Right cardiac atrium (tissue), 5 donors: ENCODE measurements around the gene BPIFB6. TPM values are rescaled to one million over a fixed set of nuclear protein-coding genes. Genes with fewer than 3 reads are reported as not detected.

Experiments used
- ATAC-seq, 2 donors: fragments of 200-7000 bp; cut with Tn5 transposase; one replicate each; pipeline versions ENCODE4 v1.8.0 to v1.9.1; 2020; ENCODE audit warnings: moderate library complexity in 2 of 2, mild to moderate bottlenecking in 1 of 2
- DNase-seq, 3 donors: peaks; one replicate each; pipeline ENCODE4 v3.0.0-alpha.2; 2020
- H3K27ac ChIP-seq: one replicate; pipeline ENCODE4 v1.5.1; 2013; ENCODE audit warnings: mild to moderate bottlenecking, low read length, control low read depth, moderate library complexity
- H3K27me3 ChIP-seq: one replicate; pipeline ENCODE4 v1.6.1; 2013; ENCODE audit not compliant: control insufficient read depth, insufficient read depth
- H3K4me1 ChIP-seq: one replicate; pipeline ENCODE4 v1.6.1; 2013; ENCODE audit warnings: low read length; ENCODE audit not compliant: control insufficient read depth, insufficient read depth
- H3K4me3 ChIP-seq: one replicate; pipeline ENCODE4 v1.5.1; 2013; ENCODE audit warnings: low read length, control low read depth
- H3K9me3 ChIP-seq: one replicate; pipeline ENCODE4 v1.6.1; 2013; ENCODE audit warnings: low read length; ENCODE audit not compliant: control insufficient read depth
- WGBS: extraction: QIAGEN DNeasy Blood & Tissue Kit; methylation state at CpG from one replicate; pipeline ENCODE4 v1.1.7; 2013; 5-methylcytosine and 5-hydroxymethylcytosine counted together
- intact Hi-C, 4 donors: fragments of 100-400 bp; cut with DNase I; formaldehyde crosslinking; loops; one replicate each; pipeline versions ENCODE4 v1.11.0 to v1.14.0; 2022 to 2023
- polyA plus RNA-seq: library from polyadenylated mRNA; stranded (reverse); fragments of 200-250 nt; gene quantifications from one replicate; pipeline ENCODE4 v1.2.3, GENCODE V29; 2013
- total RNA-seq, 4 donors: library from RNA; stranded (reverse); fragmentation: NEBNext Ultra II Directional; extraction: Animal tissue kit (Norgen Biotek cat#: 25700); gene quantifications; one replicate each; pipeline ENCODE4 v1.2.1, GENCODE V29; 2021
- donor health status: healthy with polysubstance abuse.
- donor health status: DM: no; HTN: yes; CAD: no.
- donor health status: DM: no; HTN: no; CAD: no.
- donor health status: DM: no; HTN: yes; CAD: no; lungs with severe emphysema.
- donor health status: DM: yes; HTN: yes; CAD: no.

BPIFB6 gene
- total and polyA plus RNA-seq, 5 donors = not detected

DNA sequence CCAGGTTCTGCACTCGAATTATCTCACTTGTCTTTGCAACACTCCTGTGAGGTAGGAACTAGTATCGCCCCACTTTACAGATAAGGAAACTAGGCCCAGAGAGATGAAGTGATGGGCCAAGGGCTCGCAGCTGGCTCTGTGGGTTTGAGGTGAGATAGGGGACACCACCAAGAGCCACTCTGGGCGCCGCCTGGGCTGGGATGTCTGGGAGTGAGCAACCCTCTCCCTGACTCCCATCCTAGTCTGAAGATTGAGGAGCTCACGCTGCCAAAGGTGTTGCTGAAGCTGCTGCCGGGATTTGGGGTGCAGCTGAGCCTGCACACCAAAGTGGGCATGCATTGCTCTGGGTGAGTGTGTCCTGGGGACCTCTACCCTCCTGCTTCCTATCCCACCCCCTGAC, 27.7 kb downstream of the BPIFB6 start:
- Histone ChIP-seq H3K27me3 (no peaks in the 10 kb centered on the region), H3K4me1 (no peaks in the 10 kb centered on the region), H3K9me3 (no peaks in the 10 kb centered on the region), H3K4me3 (no peak overlapping the region), H3K27ac (no peak overlapping the region)
- WGBS = 69% methylated on average over 7 of the region's 7 CpGs
- no peak for ATAC-seq
- no peak for DNase-seq
- intact Hi-C loops = no loop called here

DNA sequence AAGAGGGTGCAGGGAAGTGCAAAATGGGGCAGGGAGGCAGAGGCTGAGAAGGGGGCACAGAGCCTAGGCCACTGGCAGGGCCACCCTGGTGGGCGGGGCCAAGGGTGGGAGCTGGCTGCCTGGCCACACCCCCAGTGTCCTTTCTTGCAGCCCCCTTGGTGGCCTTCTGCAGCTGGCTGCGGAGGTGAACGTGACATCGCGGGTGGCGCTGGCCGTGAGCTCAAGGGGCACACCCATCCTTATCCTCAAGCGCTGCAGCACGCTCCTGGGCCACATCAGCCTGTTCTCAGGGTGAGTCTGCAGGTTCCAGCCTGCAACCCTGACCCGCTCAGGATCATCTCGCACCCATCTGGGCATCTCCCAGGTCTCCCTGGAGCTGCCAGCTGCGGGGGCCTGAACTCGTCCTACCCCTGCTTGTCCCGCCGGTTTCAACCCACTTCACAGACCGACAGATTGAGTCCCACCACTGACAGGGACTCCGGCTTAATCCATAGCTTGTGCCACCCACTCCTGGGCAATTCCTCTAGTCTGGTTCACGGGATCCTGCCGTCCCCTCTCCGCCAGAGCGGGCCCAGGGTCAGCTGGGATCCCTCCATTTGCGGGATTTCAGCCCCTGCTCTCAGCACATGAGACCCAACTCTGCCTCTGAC, 28.4 kb downstream of the BPIFB6 start:
- Histone ChIP-seq H3K27me3 (no peaks in the 10 kb centered on the region), H3K27ac (no peak overlapping the region), H3K9me3 (no peaks in the 10 kb centered on the region), H3K4me3 (no peak overlapping the region), H3K4me1 (no peaks in the 10 kb centered on the region)
- ATAC-seq (no peak), DNase-seq (no peak)
- WGBS = 91% methylated on average over 22 of the region's 22 CpGs
- intact Hi-C loops = no loop called here

DNA sequence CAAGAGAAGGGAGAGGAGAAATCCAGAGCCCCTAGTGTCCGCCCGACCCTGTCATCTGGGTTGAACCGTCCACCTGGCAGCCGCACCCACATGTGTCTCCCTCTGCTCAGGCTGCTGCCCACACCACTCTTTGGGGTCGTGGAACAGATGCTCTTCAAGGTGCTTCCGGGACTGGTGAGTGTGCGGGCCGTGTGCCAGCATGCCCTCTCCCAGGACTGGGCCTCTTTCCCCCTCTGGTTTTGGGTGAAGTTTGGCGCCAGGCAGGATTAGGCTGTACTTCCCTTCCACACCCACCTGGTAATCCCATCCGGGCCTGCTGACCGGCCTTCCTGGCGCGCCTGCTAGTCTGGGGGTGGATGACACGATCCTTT, 30.2 kb downstream of the BPIFB6 start:
- DNase-seq (no peak), ATAC-seq (no peak)
- no peaks in the 10 kb centered on the region for H3K9me3 ChIP-seq
- no peaks in the 10 kb centered on the region for H3K4me1 ChIP-seq
- no peak overlapping the region for H3K4me3 ChIP-seq
- 81% methylated on average over 14 of the region's 14 CpGs for whole genome bisulfite sequencing
- intact Hi-C loops = no loop called here
- H3K27ac ChIP-seq = no peak overlapping the region
- H3K27me3 ChIP-seq = no peaks in the 10 kb centered on the region

DNA sequence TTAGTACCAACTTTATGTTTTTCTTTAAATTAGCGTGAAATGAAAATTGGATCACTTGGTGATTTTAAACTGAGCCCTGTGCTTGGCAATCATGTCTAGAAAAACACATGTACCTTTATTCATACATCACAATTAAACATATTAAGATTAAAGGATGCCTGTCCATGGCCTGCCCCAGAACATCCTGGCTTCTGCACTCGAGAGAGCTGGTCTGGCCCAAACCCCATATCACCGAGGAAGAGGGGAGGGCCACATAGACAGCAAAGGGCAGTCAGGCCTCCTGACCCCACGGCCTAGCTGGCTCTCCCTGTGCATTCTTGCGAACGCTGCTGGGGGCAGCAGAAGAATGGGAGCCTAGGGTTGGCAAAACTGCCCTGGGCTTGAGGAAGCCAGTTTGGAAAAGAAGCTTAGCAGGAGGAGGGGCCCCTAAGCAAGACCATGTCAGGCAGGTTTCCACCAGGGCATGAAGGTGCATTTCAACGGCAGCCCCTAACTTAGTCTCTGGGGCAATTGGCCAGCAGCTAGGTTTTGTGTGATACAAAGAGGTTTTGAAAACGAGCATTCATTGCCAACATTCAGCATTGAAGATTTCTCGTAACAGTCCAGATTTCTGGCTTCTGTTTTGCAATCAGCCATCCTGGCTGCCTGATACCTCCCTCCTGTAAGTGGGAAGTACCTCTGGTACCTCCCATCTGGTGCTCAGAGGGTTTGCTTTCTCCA, 30.8 kb downstream of the BPIFB6 start:
- H3K4me1 ChIP-seq = no peaks in the 10 kb centered on the region
- H3K27me3 ChIP-seq = no peaks in the 10 kb centered on the region
- intact Hi-C loops = no loop called here
- no peak for ATAC-seq
- DNase-seq = no peak
- no peak overlapping the region for H3K4me3 ChIP-seq
- 52% methylated on average over 9 of the region's 9 CpGs for WGBS
- no peaks in the 10 kb centered on the region for H3K9me3 ChIP-seq
- no peak overlapping the region for H3K27ac ChIP-seq

DNA sequence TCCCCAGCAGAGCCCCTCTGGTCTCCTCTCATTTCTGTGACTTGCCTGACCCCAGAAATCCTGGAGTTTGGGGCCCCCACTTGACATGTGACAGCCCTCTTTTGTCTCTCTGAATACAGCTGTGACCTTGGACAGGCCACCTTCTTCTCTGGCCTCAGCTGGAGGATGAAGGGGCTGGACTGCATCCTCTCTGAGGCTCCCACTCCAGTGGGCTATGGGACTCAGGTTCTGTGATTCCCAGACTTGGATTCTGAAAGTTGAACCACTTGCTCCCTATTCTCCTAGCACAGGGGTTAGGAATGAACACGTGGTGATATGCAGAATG, 31.3 kb downstream of the BPIFB6 start:
- no peak overlapping the region for H3K4me3 ChIP-seq
- H3K4me1 ChIP-seq = no peaks in the 10 kb centered on the region
- intact Hi-C loops = no loop called here
- ATAC-seq (no peak), DNase-seq (no peak)
- H3K27me3 ChIP-seq = no peaks in the 10 kb centered on the region
- 83% methylated on average over 1 of the region's 1 CpG for WGBS
- no peaks in the 10 kb centered on the region for H3K9me3 ChIP-seq
- no peak overlapping the region for H3K27ac ChIP-seq

DNA sequence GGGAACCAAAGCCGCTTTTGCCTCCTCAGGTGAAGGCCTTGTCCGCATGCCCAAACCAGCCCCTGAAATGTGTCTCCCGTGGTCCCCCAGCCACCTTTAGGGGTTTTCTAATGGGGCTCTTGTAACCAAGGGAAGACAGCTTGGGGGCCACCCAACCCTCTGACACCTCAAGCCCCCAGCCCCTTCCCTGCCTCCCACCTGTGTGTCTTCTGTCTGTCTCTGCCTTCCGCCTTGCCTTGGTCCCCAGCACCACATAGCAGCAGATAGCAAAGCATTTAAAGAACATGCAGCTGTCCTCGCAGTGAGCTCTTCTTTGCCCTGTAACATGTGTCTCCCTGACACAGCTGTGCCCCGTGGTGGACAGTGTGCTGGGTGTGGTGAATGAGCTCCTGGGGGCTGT, 31.8 kb downstream of the BPIFB6 start:
- Histone ChIP-seq H3K9me3 (no peaks in the 10 kb centered on the region), H3K4me3 (no peak overlapping the region), H3K27ac (no peak overlapping the region), H3K4me1 (no peaks in the 10 kb centered on the region), H3K27me3 (no peaks in the 10 kb centered on the region)
- DNase-seq (no peak), ATAC-seq (no peak)
- intact Hi-C loops = no loop called here
- 90% methylated on average over 6 of the region's 6 CpGs for WGBS

DNA sequence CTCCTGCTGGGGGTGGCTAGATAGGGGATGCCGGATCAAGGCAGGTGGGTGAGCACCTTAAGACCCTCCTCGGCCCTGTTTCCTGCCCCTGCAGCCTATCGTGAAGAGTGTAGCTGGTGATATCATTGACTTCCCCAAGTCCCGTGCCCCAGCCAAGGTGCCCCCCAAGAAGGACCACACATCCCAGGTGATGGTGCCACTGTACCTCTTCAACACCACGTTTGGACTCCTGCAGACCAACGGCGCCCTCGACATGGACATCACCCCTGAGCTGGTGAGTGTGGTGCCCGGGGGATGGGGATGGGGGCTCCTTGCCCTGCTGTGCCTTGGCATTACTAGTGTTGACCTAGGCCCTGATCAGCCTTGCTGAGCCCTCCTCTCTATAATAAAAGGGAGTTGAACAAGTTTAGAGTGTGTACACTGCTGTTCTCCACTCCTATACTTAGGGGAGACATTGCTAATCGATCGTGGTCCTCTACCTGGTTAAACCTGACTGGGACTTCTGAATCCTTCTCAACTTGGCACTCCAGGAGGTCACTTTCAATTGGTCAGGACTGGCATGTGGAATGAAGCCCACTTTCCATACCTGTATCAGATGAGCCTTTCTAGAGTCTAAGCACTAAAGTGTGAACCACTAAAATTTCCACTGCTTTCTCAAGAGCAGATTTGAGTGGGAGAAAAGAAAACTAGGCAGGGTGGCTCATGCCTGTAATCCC, 33.3 kb downstream of the BPIFB6 start:
- Histone ChIP-seq H3K27ac (no peak overlapping the region), H3K4me3 (no peak overlapping the region), H3K4me1 (no peaks in the 10 kb centered on the region), H3K9me3 (no peaks in the 10 kb centered on the region), H3K27me3 (no peaks in the 10 kb centered on the region)
- no peak for DNase-seq
- intact Hi-C loops = no loop called here
- no peak for ATAC-seq
- 91% methylated on average over 11 of the region's 11 CpGs for WGBS

DNA sequence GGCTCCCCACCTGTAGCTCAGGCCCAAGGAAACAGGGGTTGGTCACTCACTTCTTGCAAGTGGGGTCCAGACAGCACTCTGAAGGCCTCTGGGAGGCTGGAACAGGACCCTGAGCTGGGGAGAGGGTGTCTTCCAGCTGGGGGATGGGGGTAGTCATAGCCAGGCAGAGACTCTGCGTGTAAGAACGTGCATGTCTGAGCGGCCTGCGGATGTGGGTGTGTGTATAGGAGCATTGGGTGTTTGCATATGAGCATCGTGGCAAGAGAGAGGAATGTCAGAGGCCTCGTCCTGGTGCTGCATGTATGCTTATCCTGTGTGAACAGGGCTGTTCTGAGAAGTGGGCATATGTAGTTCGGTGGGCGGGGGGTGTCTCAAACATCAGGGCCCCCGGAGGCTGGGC, 34.3 kb downstream of the BPIFB6 start:
- 85% methylated on average over 9 of the region's 9 CpGs for WGBS

DNA sequence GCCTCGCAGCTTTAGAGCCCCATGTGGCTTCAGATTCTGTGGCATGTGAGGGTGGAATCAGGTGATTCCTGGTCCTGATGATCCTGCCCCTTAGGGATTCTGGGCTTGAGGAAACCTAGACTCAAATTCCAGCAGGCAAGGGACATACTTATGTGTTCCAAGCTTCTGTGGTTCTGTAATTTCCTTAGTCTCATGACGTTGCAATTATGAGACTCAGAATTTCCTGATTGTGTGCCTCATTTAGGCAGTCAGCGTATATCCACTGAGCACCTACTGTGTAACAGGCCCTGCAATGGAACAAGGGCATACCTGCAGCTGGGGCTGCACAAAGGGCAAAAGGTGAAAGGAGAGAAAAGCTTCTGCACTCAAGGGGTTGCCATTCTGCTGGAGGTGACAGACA, 36.4 kb downstream of the BPIFB6 start:
- WGBS = 70% methylated on average over 3 of the region's 3 CpGs
- ATAC-seq = no peak
- intact Hi-C loops = no loop called here

More for the DNA sequence above, 34.3 kb downstream of the BPIFB6 start:
- intact Hi-C loops = no loop called here
- Histone ChIP-seq H3K4me1 (no peaks in the 10 kb centered on the region), H3K4me3 (no peak overlapping the region), H3K9me3 (no peaks in the 10 kb centered on the region), H3K27ac (no peak overlapping the region), H3K27me3 (no peaks in the 10 kb centered on the region)
- no peak for ATAC-seq
- DNase-seq = no peak

DNA sequence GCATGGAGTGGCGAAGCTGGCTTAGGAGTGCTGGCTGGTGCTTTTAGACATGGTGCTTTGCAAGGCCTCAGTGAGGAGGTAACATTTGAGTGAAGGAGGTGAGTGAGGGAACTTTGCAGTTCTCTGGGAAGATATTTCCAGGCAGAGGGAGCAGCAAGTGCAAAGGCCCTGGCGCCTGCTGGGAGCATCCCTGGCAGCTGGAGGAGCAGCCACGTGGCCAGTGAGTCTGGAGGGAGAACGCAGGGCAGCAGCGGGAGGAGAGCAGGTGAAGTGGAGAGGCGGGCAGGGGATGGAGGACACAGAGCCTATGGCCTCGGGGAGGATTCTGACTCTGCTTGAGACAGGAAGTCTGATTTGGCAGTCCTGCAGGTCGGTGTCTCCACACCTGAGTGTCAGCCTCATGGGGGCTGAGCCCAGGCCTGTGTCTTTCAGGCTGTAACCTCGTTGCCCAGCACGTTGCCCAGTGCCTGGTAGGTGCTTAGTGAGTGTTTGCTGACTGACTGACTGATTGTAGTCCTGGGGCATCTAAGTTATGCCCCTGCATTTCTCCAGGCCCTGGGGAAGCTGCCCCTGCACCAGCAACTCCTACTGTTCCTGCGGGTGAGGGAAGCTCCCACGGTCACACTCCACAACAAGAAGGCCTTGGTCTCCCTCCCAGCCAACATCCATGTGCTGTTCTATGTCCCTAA, 36.9 kb downstream of the BPIFB6 start:
- ATAC-seq = no peak
- DNase-seq = no peak

More for the DNA sequence above, 36.4 kb downstream of the BPIFB6 start:
- DNase-seq = no peak
- Histone ChIP-seq H3K4me1 (no peaks in the 10 kb centered on the region), H3K27me3 (no peaks in the 10 kb centered on the region), H3K4me3 (no peak overlapping the region), H3K9me3 (no peaks in the 10 kb centered on the region), H3K27ac (no peak overlapping the region)

DNA sequence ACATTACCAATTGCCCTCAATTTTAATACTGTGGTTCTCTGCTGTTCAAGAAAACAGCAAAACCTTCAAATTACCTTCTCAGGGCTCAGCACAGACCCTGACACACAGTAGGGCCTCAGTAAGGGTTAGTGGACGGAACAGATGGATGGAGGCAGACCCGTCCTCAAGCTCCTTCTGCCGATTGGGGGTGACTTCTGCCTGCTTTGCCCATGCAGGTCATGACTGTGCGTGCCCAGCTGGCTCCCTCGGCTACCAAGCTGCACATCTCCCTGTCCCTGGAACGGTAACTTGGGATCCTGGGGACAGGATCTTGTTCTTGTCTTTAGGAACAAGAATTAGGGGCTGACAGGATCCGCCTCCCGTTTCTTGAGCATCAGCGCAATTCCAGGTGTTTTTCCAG, 38.2 kb downstream of the BPIFB6 start:
- Histone ChIP-seq H3K4me3 (no peak overlapping the region), H3K27me3 (no peaks in the 10 kb centered on the region), H3K9me3 (no peaks in the 10 kb centered on the region), H3K27ac (no peak overlapping the region), H3K4me1 (no peaks in the 10 kb centered on the region)
- no peak for ATAC-seq
- WGBS = 85% methylated on average over 9 of the region's 9 CpGs
- intact Hi-C loops = no loop called here
- no peak for DNase-seq

More for the DNA sequence above, 36.9 kb downstream of the BPIFB6 start:
- no peak overlapping the region for H3K4me3 ChIP-seq
- no peak overlapping the region for H3K27ac ChIP-seq
- intact Hi-C loops = no loop called here
- no peaks in the 10 kb centered on the region for H3K27me3 ChIP-seq
- no peaks in the 10 kb centered on the region for H3K9me3 ChIP-seq
- WGBS = 76% methylated on average over 12 of the region's 12 CpGs
- H3K4me1 ChIP-seq = no peaks in the 10 kb centered on the region
